Astrocyte (in vitro differentiated cells and primary cell): ENCODE results near the gene CCDC187. TPM values are rescaled to one million over a fixed set of nuclear protein-coding genes. Genes with fewer than 3 reads are reported as not detected.
A peak's percentile ranks its signal among the peaks of the same experiment; 100 is the strongest.

ENCODE experiments used
- DNase-seq: peaks from one replicate; pipeline ENCODE4 v3.0.0-alpha.2; 2010; ENCODE audit warnings: low read depth
- FAIRE-seq: peaks from 2 replicates; lab custom pipeline; 2011; peaks lifted over from hg19 to GRCh38; lab: Jason Lieb, UNC
- H2AFZ ChIP-seq: 2 replicates; pipeline ENCODE4 v1.6.0; 2012; ENCODE audit warnings: low read depth, low read length, inconsistent platforms
- H3K27ac ChIP-seq: 2 replicates; pipeline ENCODE4 v1.5.1; 2011; ENCODE audit warnings: low read depth, low read length, inconsistent platforms
- H3K27me3 ChIP-seq: 2 replicates; pipeline ENCODE4 v1.6.0; 2011; ENCODE audit warnings: low read length, inconsistent platforms; ENCODE audit not compliant: insufficient read depth
- H3K36me3 ChIP-seq: 2 replicates; pipeline ENCODE4 v1.5.1; 2011; ENCODE audit warnings: low read length, inconsistent platforms; ENCODE audit not compliant: insufficient read depth
- H3K4me1 ChIP-seq: 2 replicates; pipeline ENCODE4 v1.5.1; 2011; ENCODE audit warnings: low read length, inconsistent platforms; ENCODE audit not compliant: insufficient read depth
- H3K4me2 ChIP-seq: 2 replicates; pipeline ENCODE4 v1.6.0; 2012; ENCODE audit warnings: low read length, inconsistent platforms
- H3K4me3 ChIP-seq: 2 replicates; pipeline ENCODE4 v1.5.1; 2011; ENCODE audit warnings: low read depth, mild to moderate bottlenecking, low read length, inconsistent platforms; ENCODE audit not compliant: insufficient read depth
- H3K79me2 ChIP-seq: 2 replicates; pipeline ENCODE4 v1.6.0; 2012; ENCODE audit warnings: mild to moderate bottlenecking, low read length, inconsistent platforms; ENCODE audit not compliant: insufficient read depth
- H3K9ac ChIP-seq: 2 replicates; pipeline ENCODE4 v1.6.0; 2012; ENCODE audit warnings: mild to moderate bottlenecking, low read length, inconsistent platforms
- H3K9me3 ChIP-seq: 2 replicates; pipeline ENCODE4 v1.5.1; 2012; ENCODE audit warnings: low read depth, mild to moderate bottlenecking, low read length, inconsistent platforms; ENCODE audit not compliant: insufficient read depth
- H4K20me1 ChIP-seq: 2 replicates; pipeline ENCODE4 v1.6.0; 2012; ENCODE audit warnings: low read length, inconsistent platforms; ENCODE audit not compliant: insufficient read depth
- H3K27ac Mint-ChIP-seq: one replicate; pipeline ENCODE4 v1.8.0; 2021; ENCODE audit warnings: mild to moderate bottlenecking, mixed read lengths; ENCODE audit not compliant: unreplicated experiment
- H3K27me3 Mint-ChIP-seq: one replicate; pipeline ENCODE4 v1.8.0; 2021; ENCODE audit warnings: low read depth, mixed read lengths; ENCODE audit not compliant: unreplicated experiment
- H3K36me3 Mint-ChIP-seq: one replicate; pipeline ENCODE4 v1.8.0; 2021; ENCODE audit warnings: low read depth, mixed read lengths; ENCODE audit not compliant: unreplicated experiment
- H3K4me1 Mint-ChIP-seq: one replicate; pipeline ENCODE4 v1.8.0; 2021; ENCODE audit warnings: low read depth, mixed read lengths; ENCODE audit not compliant: unreplicated experiment
- H3K4me3 Mint-ChIP-seq: one replicate; pipeline ENCODE4 v1.8.0; 2021; ENCODE audit warnings: mild to moderate bottlenecking, moderate library complexity, mixed read lengths; ENCODE audit not compliant: unreplicated experiment
- H3K9me3 Mint-ChIP-seq: one replicate; pipeline ENCODE4 v1.8.0; 2021; ENCODE audit warnings: mild to moderate bottlenecking, mixed read lengths; ENCODE audit not compliant: unreplicated experiment
- EZH2 ChIP-seq: IDR thresholded peaks from 2 replicates; pipeline ENCODE4 v1.6.1; 2012; ENCODE audit warnings: mild to moderate bottlenecking, low read length, inconsistent platforms; ENCODE audit not compliant: insufficient read depth
- total RNA-seq: library from RNA; stranded (reverse); gene quantifications from 2 replicates; pipeline ENCODE4 v1.2.1, GENCODE V29; 2021
- TF ChIP-seq, protein P1 (sequence below): IDR thresholded peaks from 2 replicates; pipeline ENCODE4 v1.5.1; 2011; ENCODE audit warnings: low read depth, mild to moderate bottlenecking, inconsistent platforms, low read length, moderate library complexity; ENCODE audit not compliant: insufficient read depth

The CCDC187 gene
- total RNA-seq, 1 donor from 2014 or later = 0.09 TPM

DNA sequence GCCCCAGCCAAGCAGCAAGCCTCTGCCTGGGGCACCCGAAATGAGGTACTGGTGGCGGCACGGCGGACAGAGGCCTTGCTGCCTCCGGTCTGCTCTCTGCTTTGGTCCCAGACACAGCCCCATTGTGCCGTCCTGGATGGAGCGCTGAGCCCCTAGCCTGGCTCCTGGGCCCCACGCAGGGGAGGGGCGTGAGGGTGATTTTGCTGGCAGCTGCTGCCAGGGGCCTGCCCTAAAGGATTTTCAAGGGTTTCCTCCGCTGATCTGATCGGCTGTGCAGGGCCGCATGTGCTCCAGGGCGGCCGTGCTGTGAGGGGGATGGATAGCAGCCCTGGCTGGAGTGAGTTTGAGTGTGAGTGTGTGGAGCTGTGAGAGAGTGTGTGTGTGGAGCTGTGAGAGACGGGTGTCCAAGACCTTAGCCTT lies 24.7 kb upstream of the CCDC187 start:
- TF ChIP-seq, protein P1, sequence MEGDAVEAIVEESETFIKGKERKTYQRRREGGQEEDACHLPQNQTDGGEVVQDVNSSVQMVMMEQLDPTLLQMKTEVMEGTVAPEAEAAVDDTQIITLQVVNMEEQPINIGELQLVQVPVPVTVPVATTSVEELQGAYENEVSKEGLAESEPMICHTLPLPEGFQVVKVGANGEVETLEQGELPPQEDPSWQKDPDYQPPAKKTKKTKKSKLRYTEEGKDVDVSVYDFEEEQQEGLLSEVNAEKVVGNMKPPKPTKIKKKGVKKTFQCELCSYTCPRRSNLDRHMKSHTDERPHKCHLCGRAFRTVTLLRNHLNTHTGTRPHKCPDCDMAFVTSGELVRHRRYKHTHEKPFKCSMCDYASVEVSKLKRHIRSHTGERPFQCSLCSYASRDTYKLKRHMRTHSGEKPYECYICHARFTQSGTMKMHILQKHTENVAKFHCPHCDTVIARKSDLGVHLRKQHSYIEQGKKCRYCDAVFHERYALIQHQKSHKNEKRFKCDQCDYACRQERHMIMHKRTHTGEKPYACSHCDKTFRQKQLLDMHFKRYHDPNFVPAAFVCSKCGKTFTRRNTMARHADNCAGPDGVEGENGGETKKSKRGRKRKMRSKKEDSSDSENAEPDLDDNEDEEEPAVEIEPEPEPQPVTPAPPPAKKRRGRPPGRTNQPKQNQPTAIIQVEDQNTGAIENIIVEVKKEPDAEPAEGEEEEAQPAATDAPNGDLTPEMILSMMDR = no peak
- TF ChIP-seq EZH2 = no peak
- peak overlapping the region; percentile 34 for H2AFZ ChIP-seq
- H3K36me3 Mint-ChIP-seq = peaks cover 3% of the 10 kb centered on the region
- H3K4me1 Mint-ChIP-seq = peaks cover 11% of the 10 kb centered on the region
- peaks cover 55% of the 10 kb centered on the region for H4K20me1 ChIP-seq
- H3K4me3 Mint-ChIP-seq = peak overlapping the region; percentile 89
- H3K27ac Mint-ChIP-seq = peak overlapping the region; percentile 69
- DNase-seq (peak; percentile 47), FAIRE-seq (no peak)
- H3K36me3 ChIP-seq = no peaks in the 10 kb centered on the region
- peak overlapping the region; percentile 85 for H3K9ac ChIP-seq
- peak overlapping the region; percentile 98 for H3K4me2 ChIP-seq
- H3K27me3 ChIP-seq = no peaks in the 10 kb centered on the region
- H3K9me3 Mint-ChIP-seq = no peaks in the 10 kb centered on the region
- H3K4me1 ChIP-seq = peaks cover 32% of the 10 kb centered on the region
- H3K9me3 ChIP-seq = no peaks in the 10 kb centered on the region
- peak overlapping the region; percentile 75 for H3K4me3 ChIP-seq
- peaks cover 1% of the 10 kb centered on the region for H3K27me3 Mint-ChIP-seq
- peak overlapping the region; percentile 51 for H3K27ac ChIP-seq
- peaks cover 58% of the 10 kb centered on the region for H3K79me2 ChIP-seq

DNA sequence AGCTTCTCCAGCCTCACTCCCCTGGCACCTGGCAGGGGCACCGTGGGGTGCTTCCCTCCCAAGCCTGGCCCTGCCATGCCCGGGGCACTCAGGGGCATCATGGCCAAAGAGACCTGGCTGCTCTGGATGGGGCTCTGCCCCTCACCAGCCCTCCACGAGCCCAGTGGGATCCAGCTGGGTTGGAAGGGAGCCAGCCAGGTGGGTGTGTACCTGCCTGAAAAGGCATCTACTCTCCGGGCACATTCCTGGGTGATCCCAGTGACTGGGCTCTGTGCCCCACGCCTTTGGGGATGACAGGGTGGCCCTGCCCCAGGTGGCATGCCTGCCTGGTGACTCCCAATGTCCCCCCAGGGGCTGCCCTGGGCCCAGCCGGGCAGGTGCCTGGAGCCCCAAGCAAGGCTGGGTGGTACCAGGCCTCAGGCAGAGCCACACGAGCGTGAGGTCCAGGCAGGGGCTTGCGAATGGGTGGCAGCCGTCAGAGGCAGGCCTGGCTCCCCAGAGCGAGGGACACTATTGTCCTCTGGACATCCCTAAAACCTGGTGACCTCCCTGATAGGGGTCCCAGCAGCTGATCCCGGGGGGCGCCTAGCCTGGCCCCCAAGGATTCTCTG lies 24.2 kb upstream of the CCDC187 start:
- Mint-ChIP-seq H3K27ac (no peak overlapping the region), H3K4me3 (peak overlapping the region; percentile 89), H3K9me3 (no peaks in the 10 kb centered on the region), H3K27me3 (peaks cover 5% of the 10 kb centered on the region), H3K4me1 (peaks cover 11% of the 10 kb centered on the region), H3K36me3 (peaks cover 3% of the 10 kb centered on the region)
- Histone ChIP-seq H3K79me2 (peaks cover 53% of the 10 kb centered on the region), H3K4me2 (peak overlapping the region; percentile 98), H3K4me1 (peaks cover 32% of the 10 kb centered on the region), H3K27me3 (no peaks in the 10 kb centered on the region), H3K9me3 (no peaks in the 10 kb centered on the region), H3K9ac (peak overlapping the region; percentile 85), H4K20me1 (peaks cover 50% of the 10 kb centered on the region), H3K36me3 (no peaks in the 10 kb centered on the region), H3K27ac (peak overlapping the region; percentile 51), H2AFZ (no peak overlapping the region), H3K4me3 (peak overlapping the region; percentile 75)
- TF ChIP-seq, protein P1 = no peak
- DNase-seq (no peak), FAIRE-seq (no peak)

DNA sequence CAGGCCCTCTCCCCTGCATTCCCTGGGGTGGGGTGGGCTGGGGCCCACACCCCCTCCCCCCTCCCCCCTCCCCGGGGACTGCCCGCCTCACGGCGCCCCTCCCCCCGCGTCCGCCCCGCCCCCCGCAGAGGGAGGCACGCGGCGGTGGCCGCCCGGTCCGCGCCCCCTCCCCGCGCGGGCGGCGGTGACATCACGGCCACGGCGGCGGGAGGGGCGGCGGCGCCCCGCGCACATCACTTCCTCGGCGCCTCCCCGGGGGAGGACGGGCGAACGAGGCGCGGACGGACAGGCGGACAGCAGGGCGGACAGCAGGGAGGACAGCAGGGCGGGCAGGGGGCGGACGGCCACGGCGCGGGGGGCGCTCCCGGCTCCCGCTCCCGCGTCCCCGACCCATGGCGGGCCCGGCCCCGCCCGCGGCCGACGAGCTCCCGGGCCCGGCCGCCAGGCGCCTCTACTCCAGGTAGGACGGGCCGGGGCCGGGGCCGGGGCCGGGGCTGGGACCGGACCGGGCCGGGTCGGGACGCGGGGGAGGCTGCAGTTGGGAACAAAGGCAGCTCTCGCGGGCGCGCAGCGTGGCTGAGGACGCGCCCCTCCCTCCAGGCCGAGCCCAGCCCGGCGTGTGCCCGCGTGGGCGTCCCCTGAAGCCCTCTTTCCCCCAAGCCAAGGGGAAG lies 23.5 kb upstream of the CCDC187 start, which contains the start of gene GPSM1:
Gene GPSM1, plus strand, starts transcription at position 236 of the 671 bp plus-strand sequence. Its CDS starts 157 bp downstream, at position 393.
- no peaks in the 10 kb centered on the region for H3K9me3 ChIP-seq
- H3K27me3 ChIP-seq = no peaks in the 10 kb centered on the region
- peaks cover 3% of the 10 kb centered on the region for H3K36me3 Mint-ChIP-seq
- FAIRE-seq (no peak), DNase-seq (no peak)
- TF ChIP-seq EZH2 = no peak
- TF ChIP-seq, protein P1 = no peak
- peaks cover 11% of the 10 kb centered on the region for H3K4me1 Mint-ChIP-seq
- peaks cover 44% of the 10 kb centered on the region for H4K20me1 ChIP-seq
- peaks cover 32% of the 10 kb centered on the region for H3K4me1 ChIP-seq
- H3K27ac Mint-ChIP-seq = peak within 1 kb of the TSS; percentile 41
- peaks cover 5% of the 10 kb centered on the region for H3K27me3 Mint-ChIP-seq
- H3K4me3 Mint-ChIP-seq = peak within 1 kb of the TSS; percentile 89
- H3K9me3 Mint-ChIP-seq = no peaks in the 10 kb centered on the region
- peaks cover 46% of the 10 kb centered on the region for H3K79me2 ChIP-seq
- H3K27ac ChIP-seq = peak within 1 kb of the TSS; percentile 59
- H3K36me3 ChIP-seq = no peaks in the 10 kb centered on the region
- peak within 1 kb of the TSS; percentile 73 for H2AFZ ChIP-seq
- peak within 1 kb of the TSS; percentile 75 for H3K4me3 ChIP-seq
- H3K4me2 ChIP-seq = peak within 1 kb of the TSS; percentile 98
- H3K9ac ChIP-seq = peak within 1 kb of the TSS; percentile 85
